ENCODE data around the gene CERS4.
A peak's percentile ranks its signal among the peaks of the same experiment; 100 is the strongest.
"Not testable (repeated sequence)": the region's sequence is repeated elsewhere in the genome, so short reads cannot be mapped to it uniquely, and the experiment has no call there.

CERS4 gene

GRCh38 chr19:8209462-8210378, 550 bp downstream of the CERS4 start:
- DNase-seq: peak in 41 of 56 donors; percentile 15 to 87 (median 56)

GRCh38 chr19:8210421-8211101, 1.4 kb downstream of the CERS4 start:
- peak in 1 of 56 donors; percentile 34 for DNase-seq

GRCh38 chr19:8212212-8212611, 3.0 kb downstream of the CERS4 start:
- DNase-seq: peak in 22 of 56 donors; percentile 2 to 56 (median 22)

- DNase-seq: no peak
These were observed 3.7 kb downstream of the CERS4 start for GRCh38 chr19:8212916-8213315.

- no peak for DNase-seq
These were observed 4.9 kb downstream of the CERS4 start for GRCh38 chr19:8213827-8214672.

- peak in 1 of 56 donors; percentile 5 for DNase-seq
These were observed 5.6 kb downstream of the CERS4 start for GRCh38 chr19:8214802-8215201.

GRCh38 chr19:8215783-8216182, 6.6 kb downstream of the CERS4 start:
- no peak for DNase-seq

GRCh38 chr19:8216357-8216756, 7.2 kb downstream of the CERS4 start:
- DNase-seq: no peak

GRCh38 chr19:8218127-8218526, 9.0 kb downstream of the CERS4 start:
- not testable (repeated sequence) for DNase-seq

- no peak for DNase-seq
These were observed 11.3 kb downstream of the CERS4 start for GRCh38 chr19:8220481-8220880.

GRCh38 chr19:8221161-8221560, 12.0 kb downstream of the CERS4 start:
- peak in 51 of 56 donors; percentile 7 to 81 (median 57) for DNase-seq

GRCh38 chr19:8223442-8223841, 14.3 kb downstream of the CERS4 start:
- not testable (repeated sequence) for DNase-seq

- DNase-seq: peak in 1 of 56 donors; percentile 8
These were observed 15.4 kb downstream of the CERS4 start for GRCh38 chr19:8224394-8225145.

GRCh38 chr19:8231073-8231604, 22.0 kb downstream of the CERS4 start:
- DNase-seq: no peak

GRCh38 chr19:8233370-8233769, 24.2 kb downstream of the CERS4 start:
- DNase-seq: no peak

GRCh38 chr19:8237026-8237425, 27.9 kb downstream of the CERS4 start:
- DNase-seq: no peak

GRCh38 chr19:8238251-8238650, 29.1 kb downstream of the CERS4 start:
- DNase-seq: no peak

- DNase-seq: no peak
These were observed 30.5 kb downstream of the CERS4 start for GRCh38 chr19:8239528-8240273.

All from nucleus accumbens (tissue), 56 donors.